ENCODE measurements around the gene ANTXR2.

GRCh38 chr4:79987401-79987800 is 85.6 kb downstream of the ANTXR2 start:
- TF ChIP-seq POLR2A (IDR thresholded peaks at IDR 0.05): no peak
- TF ChIP-seq CTCF (IDR thresholded peaks at IDR 0.05): no peak

All from Peyer's patch (tissue), 4 donors.